Measurements from ENCODE around the gene WDR64. TPM values are rescaled to one million over a fixed set of nuclear protein-coding genes. Genes with fewer than 3 reads are reported as not detected.

WDR64 gene
- total RNA-seq, 1 donor from 2014 or later, result not detected

DNA sequence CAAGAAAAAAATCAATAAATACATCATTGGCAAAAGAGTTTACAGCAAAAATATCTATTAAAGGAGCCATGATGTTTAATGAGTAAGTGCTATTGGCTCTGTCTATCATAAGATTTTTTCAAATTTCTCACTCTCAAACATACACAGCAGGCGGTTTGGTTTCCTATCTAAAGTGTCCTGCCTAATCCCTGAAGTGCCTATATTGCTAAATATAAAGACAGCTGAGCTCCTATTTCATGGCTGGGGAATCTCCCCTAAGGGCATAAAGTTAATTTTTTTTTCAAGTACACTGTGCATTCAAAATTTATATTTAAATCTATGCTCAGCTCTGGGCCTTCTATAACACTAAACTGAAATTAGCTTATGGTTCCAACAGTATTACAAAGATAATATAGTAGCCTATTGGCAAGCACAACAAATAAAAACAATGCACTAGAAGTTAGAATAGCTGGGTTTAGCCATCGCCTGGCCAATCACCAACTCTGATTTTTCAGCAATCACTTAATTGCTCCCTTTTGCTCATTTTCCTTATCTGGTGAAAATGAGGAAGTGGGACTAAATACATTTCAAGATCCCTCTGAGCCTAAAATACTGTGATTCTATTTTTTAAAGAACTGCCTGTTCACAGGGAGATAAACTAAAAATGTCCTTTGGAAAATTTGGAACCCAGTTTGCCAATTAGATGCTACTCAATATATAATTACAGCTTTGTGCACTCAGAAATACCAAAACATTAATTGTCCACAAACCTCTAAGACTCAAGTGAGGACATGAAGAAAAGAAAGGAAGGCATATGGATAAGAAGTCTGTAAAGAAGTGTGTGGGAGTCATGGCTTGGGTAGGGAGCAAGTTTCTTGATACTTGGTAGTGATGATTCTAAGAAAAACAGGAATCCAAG lies 62.5 kb downstream of the WDR64 start:
- no peak overlapping the region for H3K27ac ChIP-seq (replicated peaks)
- H3K9me3 ChIP-seq (replicated peaks), result no peaks in the 10 kb centered on the region
- no peaks in the 10 kb centered on the region for H3K27me3 ChIP-seq (ENCODE audit: low read depth)
- TF ChIP-seq, protein P1, sequence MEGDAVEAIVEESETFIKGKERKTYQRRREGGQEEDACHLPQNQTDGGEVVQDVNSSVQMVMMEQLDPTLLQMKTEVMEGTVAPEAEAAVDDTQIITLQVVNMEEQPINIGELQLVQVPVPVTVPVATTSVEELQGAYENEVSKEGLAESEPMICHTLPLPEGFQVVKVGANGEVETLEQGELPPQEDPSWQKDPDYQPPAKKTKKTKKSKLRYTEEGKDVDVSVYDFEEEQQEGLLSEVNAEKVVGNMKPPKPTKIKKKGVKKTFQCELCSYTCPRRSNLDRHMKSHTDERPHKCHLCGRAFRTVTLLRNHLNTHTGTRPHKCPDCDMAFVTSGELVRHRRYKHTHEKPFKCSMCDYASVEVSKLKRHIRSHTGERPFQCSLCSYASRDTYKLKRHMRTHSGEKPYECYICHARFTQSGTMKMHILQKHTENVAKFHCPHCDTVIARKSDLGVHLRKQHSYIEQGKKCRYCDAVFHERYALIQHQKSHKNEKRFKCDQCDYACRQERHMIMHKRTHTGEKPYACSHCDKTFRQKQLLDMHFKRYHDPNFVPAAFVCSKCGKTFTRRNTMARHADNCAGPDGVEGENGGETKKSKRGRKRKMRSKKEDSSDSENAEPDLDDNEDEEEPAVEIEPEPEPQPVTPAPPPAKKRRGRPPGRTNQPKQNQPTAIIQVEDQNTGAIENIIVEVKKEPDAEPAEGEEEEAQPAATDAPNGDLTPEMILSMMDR (IDR thresholded peaks at IDR 0.05; ENCODE audit: borderline replicate concordance), result no peak
- intact Hi-C loops (cut with micrococcal nuclease), result no loop called here
- no peak overlapping the region for H3K4me3 ChIP-seq
- H3K36me3 ChIP-seq, result no peaks in the 10 kb centered on the region
- DNase-seq, result no peak
- H3K4me1 ChIP-seq, result no peaks in the 10 kb centered on the region

DNA sequence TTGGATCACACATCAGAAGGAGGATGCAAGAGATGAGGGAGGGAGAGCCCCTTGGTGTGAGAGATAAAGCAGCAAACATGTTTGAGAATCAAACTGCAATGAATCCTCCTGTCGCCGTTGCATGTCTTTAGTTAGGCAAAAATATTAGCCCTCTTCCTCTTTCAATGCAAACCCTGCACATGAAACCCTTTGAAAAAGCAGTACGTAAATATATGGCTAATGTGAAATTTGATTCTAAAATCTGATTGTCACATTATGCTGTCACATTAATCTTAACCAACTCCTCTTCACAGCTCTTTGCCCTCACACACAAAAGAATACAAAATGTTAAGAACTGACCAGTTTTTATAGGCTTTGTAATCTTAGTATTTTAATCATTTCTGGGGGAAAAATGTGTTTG lies 63.4 kb downstream of the WDR64 start:
- no peak overlapping the region for H3K27ac ChIP-seq (replicated peaks)
- no peak for DNase-seq
- TF ChIP-seq, protein P1 (IDR thresholded peaks at IDR 0.05; ENCODE audit: borderline replicate concordance), result no peak
- intact Hi-C loops (cut with micrococcal nuclease), result no loop called here
- no peaks in the 10 kb centered on the region for H3K36me3 ChIP-seq
- H3K4me3 ChIP-seq, result no peak overlapping the region
- no peaks in the 10 kb centered on the region for H3K27me3 ChIP-seq (ENCODE audit: low read depth)
- no peaks in the 10 kb centered on the region for H3K9me3 ChIP-seq (replicated peaks)
- H3K4me1 ChIP-seq, result no peaks in the 10 kb centered on the region

DNA sequence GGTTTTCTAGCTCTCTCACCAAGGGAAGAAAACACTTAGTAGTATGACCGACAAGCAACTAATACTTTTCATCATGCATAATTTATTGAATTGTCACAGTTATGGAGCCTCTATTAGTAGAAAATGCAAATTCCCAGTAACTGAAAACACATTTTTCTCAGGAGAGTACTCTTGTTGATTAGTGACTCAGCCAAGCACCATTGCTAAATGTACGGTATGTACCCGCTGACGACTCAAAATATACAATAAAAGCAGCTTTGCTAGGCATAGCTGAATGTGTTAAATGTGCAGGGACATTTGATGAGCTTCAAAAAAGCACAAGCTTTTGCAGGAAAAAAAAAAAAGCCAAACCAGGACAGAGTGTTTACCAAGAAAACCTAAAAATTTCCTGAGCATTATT lies 63.9 kb downstream of the WDR64 start:
- Histone ChIP-seq H3K36me3 (no peaks in the 10 kb centered on the region), H3K4me1 (no peaks in the 10 kb centered on the region), H3K4me3 (no peak overlapping the region), H3K9me3 (replicated peaks) (peaks cover 3% of the 10 kb centered on the region), H3K27ac (replicated peaks) (no peak overlapping the region), H3K27me3 (ENCODE audit: low read depth) (no peaks in the 10 kb centered on the region)
- no peak for DNase-seq
- TF ChIP-seq, protein P1 (IDR thresholded peaks at IDR 0.05; ENCODE audit: borderline replicate concordance), result no peak
- intact Hi-C loops (cut with micrococcal nuclease), result no loop called here

DNA sequence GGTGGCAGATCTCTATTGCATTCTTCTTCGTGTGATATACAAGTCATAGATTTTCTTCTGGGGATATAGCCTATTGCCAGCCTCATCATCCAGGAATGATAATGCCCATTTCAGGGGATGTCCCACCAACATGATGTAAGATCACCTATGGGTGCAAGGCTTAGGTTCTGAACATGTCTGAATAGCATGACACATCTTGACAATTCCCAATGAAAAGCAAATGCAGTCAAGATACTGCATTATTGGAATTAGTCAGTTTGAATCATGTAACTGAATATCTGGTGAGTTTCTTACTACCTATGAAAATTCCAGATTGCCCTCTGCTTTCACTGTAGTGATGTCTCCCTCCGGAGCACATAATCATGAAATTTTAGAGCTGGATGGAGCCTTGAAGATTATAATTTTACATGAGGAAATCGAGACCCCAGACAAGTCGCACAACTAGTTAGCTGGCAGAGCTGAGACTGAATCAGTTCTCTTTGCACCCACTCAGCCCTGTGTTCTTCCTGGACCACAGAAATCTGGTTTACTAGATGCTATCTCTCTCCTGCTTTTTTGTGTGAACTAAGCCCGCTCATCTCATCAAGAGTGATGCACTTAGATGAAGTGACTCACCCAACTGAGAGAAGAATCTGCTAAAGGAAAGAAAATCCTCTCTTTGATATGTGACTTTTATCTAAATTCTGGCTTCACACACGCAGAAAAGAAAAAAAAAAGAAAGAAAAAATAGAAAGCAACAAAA lies 65.0 kb downstream of the WDR64 start:
- Histone ChIP-seq H3K4me1 (no peaks in the 10 kb centered on the region), H3K9me3 (replicated peaks) (peaks cover 7% of the 10 kb centered on the region), H3K4me3 (no peak overlapping the region), H3K27me3 (ENCODE audit: low read depth) (no peaks in the 10 kb centered on the region), H3K36me3 (no peaks in the 10 kb centered on the region), H3K27ac (replicated peaks) (no peak overlapping the region)
- no peak for DNase-seq
- TF ChIP-seq, protein P1 (IDR thresholded peaks at IDR 0.05; ENCODE audit: borderline replicate concordance), result no peak
- intact Hi-C loops (cut with micrococcal nuclease), result no loop called here

DNA sequence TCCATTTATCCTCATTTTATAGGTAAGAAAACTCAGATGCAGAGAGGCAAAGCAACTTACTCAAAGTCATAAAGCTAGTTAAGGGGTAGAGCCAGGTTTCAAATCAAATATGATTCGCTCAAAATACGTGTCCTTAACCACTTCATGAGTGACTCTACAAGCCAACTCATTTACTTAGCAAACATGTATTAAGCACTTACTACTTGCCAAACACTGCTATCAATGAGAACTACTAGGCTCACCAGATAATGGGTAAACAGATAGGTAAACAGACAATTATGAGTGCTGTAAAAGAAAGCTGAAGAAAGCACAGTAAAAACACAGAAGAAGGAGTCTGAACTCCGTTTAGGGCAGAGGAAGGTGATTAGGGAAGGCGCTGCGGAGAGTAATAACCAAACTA lies 65.9 kb downstream of the WDR64 start:
- intact Hi-C loops (cut with micrococcal nuclease), result no loop called here
- Histone ChIP-seq H3K9me3 (replicated peaks) (peaks cover 7% of the 10 kb centered on the region), H3K36me3 (no peaks in the 10 kb centered on the region), H3K27me3 (ENCODE audit: low read depth) (no peaks in the 10 kb centered on the region), H3K4me3 (no peak overlapping the region), H3K27ac (replicated peaks) (no peak overlapping the region), H3K4me1 (no peaks in the 10 kb centered on the region)
- DNase-seq, result no peak
- TF ChIP-seq, protein P1 (IDR thresholded peaks at IDR 0.05; ENCODE audit: borderline replicate concordance), result no peak
